A549 treated with ZK216348 at 1 μM for 4 hours (cell line): Measurements from ENCODE around the gene BSN. TPM values are rescaled to one million over a fixed set of nuclear protein-coding genes. Genes with fewer than 3 reads are reported as not detected.

Source experiments
- total RNA-seq: library from RNA; stranded (reverse); fragments of 200-300 nt; extraction: Qiagen RNA extraction; gene quantifications from 5 replicates; pipeline ENCODE4 v1.2.3, GENCODE V29; 2022; ENCODE audit warnings: low read depth

BSN gene, protein sequence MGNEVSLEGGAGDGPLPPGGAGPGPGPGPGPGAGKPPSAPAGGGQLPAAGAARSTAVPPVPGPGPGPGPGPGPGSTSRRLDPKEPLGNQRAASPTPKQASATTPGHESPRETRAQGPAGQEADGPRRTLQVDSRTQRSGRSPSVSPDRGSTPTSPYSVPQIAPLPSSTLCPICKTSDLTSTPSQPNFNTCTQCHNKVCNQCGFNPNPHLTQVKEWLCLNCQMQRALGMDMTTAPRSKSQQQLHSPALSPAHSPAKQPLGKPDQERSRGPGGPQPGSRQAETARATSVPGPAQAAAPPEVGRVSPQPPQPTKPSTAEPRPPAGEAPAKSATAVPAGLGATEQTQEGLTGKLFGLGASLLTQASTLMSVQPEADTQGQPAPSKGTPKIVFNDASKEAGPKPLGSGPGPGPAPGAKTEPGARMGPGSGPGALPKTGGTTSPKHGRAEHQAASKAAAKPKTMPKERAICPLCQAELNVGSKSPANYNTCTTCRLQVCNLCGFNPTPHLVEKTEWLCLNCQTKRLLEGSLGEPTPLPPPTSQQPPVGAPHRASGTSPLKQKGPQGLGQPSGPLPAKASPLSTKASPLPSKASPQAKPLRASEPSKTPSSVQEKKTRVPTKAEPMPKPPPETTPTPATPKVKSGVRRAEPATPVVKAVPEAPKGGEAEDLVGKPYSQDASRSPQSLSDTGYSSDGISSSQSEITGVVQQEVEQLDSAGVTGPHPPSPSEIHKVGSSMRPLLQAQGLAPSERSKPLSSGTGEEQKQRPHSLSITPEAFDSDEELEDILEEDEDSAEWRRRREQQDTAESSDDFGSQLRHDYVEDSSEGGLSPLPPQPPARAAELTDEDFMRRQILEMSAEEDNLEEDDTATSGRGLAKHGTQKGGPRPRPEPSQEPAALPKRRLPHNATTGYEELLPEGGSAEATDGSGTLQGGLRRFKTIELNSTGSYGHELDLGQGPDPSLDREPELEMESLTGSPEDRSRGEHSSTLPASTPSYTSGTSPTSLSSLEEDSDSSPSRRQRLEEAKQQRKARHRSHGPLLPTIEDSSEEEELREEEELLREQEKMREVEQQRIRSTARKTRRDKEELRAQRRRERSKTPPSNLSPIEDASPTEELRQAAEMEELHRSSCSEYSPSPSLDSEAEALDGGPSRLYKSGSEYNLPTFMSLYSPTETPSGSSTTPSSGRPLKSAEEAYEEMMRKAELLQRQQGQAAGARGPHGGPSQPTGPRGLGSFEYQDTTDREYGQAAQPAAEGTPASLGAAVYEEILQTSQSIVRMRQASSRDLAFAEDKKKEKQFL (N-terminal part only)
- total RNA-seq: 0.04 to 0.16 TPM (median 0.16 TPM) in 5 replicates

GRCh38 chr3:49553692-49554632 lies at the start of gene BSN:
Gene BSN, plus strand, starts transcription at chr3:49554477. Its CDS starts 126 bp downstream, at chr3:49554603.

DNA sequence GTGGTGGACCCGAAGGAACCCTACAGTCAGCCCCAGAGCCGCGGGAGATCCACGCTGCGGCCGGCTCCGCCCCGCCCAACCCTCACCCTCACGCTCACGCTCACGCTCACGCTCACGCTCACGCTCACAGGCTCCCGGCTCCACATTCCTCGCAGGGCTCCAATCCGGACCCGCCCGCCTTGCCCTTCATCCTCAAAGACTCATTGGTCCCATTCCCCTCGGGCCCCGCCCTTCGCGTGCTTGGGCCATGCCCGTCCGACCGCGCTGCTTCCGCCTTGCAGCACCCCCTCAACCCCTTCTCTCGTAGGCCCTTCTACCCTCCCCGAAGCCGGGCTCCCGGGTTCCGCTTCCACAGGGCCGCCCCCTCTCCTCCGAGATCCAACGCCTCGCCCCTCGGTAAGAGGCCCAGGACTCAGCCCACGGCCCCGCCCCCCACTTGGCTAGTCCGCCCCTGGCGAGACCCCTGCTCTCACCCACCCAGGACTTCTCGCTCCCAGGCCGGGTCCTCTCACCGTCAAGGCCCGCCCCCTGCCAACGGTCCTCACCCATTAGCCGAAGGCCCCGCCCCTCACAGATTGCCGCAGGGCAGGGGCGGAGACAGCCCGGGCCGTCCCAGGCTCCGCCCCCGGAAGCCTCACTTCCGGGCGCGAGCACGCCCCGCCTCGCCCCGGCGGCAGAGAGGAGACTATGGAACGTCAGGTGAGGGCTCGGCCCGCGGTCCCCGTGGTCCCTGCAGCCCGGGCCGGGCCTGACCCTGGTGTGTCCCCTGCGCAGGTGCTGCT lies 119.6 kb downstream of the BSN start, which contains the start of gene APEH:
Gene APEH, plus strand, starts transcription at position 637 of the 782 bp plus-strand sequence. Its CDS starts 51 bp downstream, at position 688.

DNA sequence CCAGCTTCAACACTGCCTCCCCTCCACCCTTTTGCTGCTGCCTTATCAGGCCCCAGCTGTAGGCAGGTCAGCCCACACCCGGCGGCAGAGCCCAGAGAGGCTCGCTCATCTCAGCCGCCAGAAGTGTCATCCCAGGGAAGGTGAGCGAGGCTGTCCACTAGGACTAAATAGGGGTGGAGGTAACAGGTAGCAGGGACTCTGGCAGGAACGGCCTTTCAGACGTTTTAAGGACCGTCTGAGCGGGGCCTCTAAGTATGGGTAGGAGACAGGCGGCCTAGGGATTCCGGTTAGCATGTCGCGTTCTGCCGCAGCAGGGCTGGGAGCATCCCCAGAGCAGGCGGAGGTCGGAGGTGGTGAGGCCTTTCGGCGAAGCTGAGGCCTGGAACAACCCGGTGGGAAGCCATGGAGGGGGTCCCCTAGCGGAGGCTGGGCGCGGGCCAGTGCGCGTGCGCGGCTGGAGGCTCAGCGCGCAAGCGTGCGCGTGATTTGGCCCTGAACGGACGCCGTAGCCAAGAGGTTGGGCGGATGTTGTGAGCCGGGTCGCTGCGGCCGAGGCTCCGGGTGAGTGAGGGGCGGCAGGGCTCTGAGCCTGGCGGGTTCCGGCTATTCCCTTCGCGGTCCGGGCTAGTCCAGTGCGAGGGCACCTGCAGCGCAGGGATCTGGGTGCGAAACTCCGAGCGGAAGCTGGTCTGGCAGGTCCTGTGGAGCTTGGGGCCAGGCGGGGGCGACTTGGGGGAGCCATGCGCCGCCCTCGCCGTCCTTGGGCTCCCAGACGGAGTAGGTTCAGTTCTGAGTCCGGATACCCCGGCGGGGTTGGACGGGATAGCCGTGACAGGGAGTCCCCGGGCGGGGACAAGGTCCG lies 135.0 kb downstream of the BSN start, which contains the start of the genes MST1 and RNF123:
Gene MST1, minus strand, starts transcription at position 429 of the 862 bp plus-strand sequence. CDS start 783 bp downstream, outside the sequence.
Gene RNF123, plus strand, starts transcription at position 512 of the 862 bp plus-strand sequence. CDS start 1,609 bp downstream, outside the sequence.

GRCh38 chr3:49719214-49719884 lies 165.1 kb downstream of the BSN start, which contains the start of gene AMIGO3:
Gene AMIGO3, minus strand, starts transcription at chr3:49719684. Its CDS starts 219 bp downstream, at chr3:49719465.

Other genes starting within 250 kb of the BSN start
- gene USP4, start 214.4 kb upstream of the BSN start, total RNA-seq: 12.9 to 15.9 TPM (median 14.2 TPM) in 5 replicates
- gene GPX1, start 196.1 kb upstream of the BSN start, total RNA-seq: 192 to 311 TPM (median 283 TPM) in 5 replicates
- gene RHOA, start 142.5 kb upstream of the BSN start, total RNA-seq: 451 to 581 TPM (median 463 TPM) in 5 replicates
- gene TCTA, start 142.1 kb upstream of the BSN start, total RNA-seq: 18.9 to 24.4 TPM (median 23.7 TPM) in 5 replicates
- 0.24 to 0.54 TPM (median 0.37 TPM) in 5 replicates for gene AMT, start 132.0 kb upstream of the BSN start, total RNA-seq
- 4.1 to 7.6 TPM (median 6.6 TPM) in 5 replicates for gene NICN1, start 125.2 kb upstream of the BSN start, total RNA-seq
- 42.1 to 67.0 TPM (median 56.9 TPM) in 5 replicates for gene DAG1, start 84.2 kb upstream of the BSN start, total RNA-seq
- 51.1 to 72.3 TPM (median 65.1 TPM) in 5 replicates for gene APEH, start 119.9 kb downstream of the BSN start, total RNA-seq
- gene MST1, start 135.0 kb downstream of the BSN start, total RNA-seq: 1.4 to 2.1 TPM (median 1.5 TPM) in 5 replicates
- gene RNF123, start 135.1 kb downstream of the BSN start, total RNA-seq: 8.5 to 19.3 TPM (median 15.2 TPM) in 5 replicates
- 0.18 to 1.1 TPM (median 0.66 TPM) in 4 of 5 replicates, not detected in the other for gene AMIGO3, start 165.2 kb downstream of the BSN start, total RNA-seq
- gene GMPPB, start 169.5 kb downstream of the BSN start, total RNA-seq: 11.8 to 21.7 TPM (median 19.3 TPM) in 5 replicates
- 13.7 to 26.5 TPM (median 21.9 TPM) in 5 replicates for gene IP6K1, start 232.1 kb downstream of the BSN start, total RNA-seq
- gene CDHR4, start 245.4 kb downstream of the BSN start, total RNA-seq: 0.13 to 0.35 TPM (median 0.23 TPM) in 5 replicates
- 1.1 to 3.0 TPM (median 2.3 TPM) in 5 replicates for gene INKA1, start 248.8 kb downstream of the BSN start, total RNA-seq